Keratinocyte (primary cell): ENCODE results near the gene HLA-F. TPM values are rescaled to one million over a fixed set of nuclear protein-coding genes. Genes with fewer than 3 reads are reported as not detected.

Source experiments
- DNase-seq: peaks from one replicate; pipeline ENCODE4 v3.0.0-alpha.2; 2011; ENCODE audit warnings: low read depth, missing footprints, low spot score
- FAIRE-seq: peaks from 2 replicates; lab custom pipeline; 2011; peaks lifted over from hg19 to GRCh38; lab: Jason Lieb, UNC
- H2AFZ ChIP-seq: 2 replicates; pipeline ENCODE4 v1.6.0; 2012; ENCODE audit warnings: low read length, control low read depth, inconsistent platforms; ENCODE audit not compliant: control insufficient read depth
- H3K27ac ChIP-seq: 2 replicates; pipeline ENCODE4 v1.5.1; 2011; ENCODE audit warnings: low read length; ENCODE audit not compliant: control insufficient read depth, insufficient read depth
- H3K27me3 ChIP-seq: 3 replicates; pipeline ENCODE4 v1.6.0; 2011; ENCODE audit warnings: low read length; ENCODE audit not compliant: control insufficient read depth, insufficient read depth; ENCODE audit errors: extremely low read depth
- H3K36me3 ChIP-seq, 2 experiments: 2 replicates in 1 of 2; 3 replicates in 1 of 2; pipeline ENCODE4 v1.5.1; 2011; ENCODE audit warnings: low read length in 2 of 2, mild to moderate bottlenecking in 1 of 2; ENCODE audit not compliant: control insufficient read depth in 2 of 2, insufficient read depth in 2 of 2; ENCODE audit errors: extremely low read depth in 1 of 2
- H3K4me1 ChIP-seq: 3 replicates; pipeline ENCODE4 v1.5.1; 2011; ENCODE audit warnings: low read length; ENCODE audit not compliant: control insufficient read depth, insufficient read depth; ENCODE audit errors: extremely low read depth
- H3K4me2 ChIP-seq: 3 replicates; pipeline ENCODE4 v1.6.0; 2011; ENCODE audit warnings: low read depth, low read length; ENCODE audit not compliant: control insufficient read depth, insufficient read depth; ENCODE audit errors: extremely low read depth
- H3K4me3 ChIP-seq, 3 experiments: fragments of 200-600 bp in 1 of 3; sonication (generic) in 1 of 3; 2 replicates in 2 of 3; 3 replicates in 1 of 3; pipeline ENCODE4 v1.5.1; 2011 to 2016; ENCODE audit warnings: low read length in 3 of 3, mild to moderate bottlenecking in 3 of 3, control low read depth in 2 of 3, inconsistent platforms in 1 of 3, low read depth in 1 of 3, mixed read lengths in 1 of 3, mixed run types in 1 of 3, moderate library complexity in 1 of 3; ENCODE audit not compliant: control insufficient read depth in 2 of 3, insufficient read depth in 2 of 3; ENCODE audit errors: extremely low read depth in 1 of 3
- H3K79me2 ChIP-seq: 2 replicates; pipeline ENCODE4 v1.6.0; 2012; ENCODE audit warnings: low read length; ENCODE audit not compliant: control insufficient read depth, insufficient read depth
- H3K9ac ChIP-seq: 3 replicates; pipeline ENCODE4 v1.6.0; 2011; ENCODE audit warnings: low read length; ENCODE audit not compliant: control insufficient read depth, insufficient read depth; ENCODE audit errors: extremely low read depth
- H3K9me1 ChIP-seq: 3 replicates; pipeline ENCODE4 v1.6.0; 2011; ENCODE audit warnings: low read length; ENCODE audit not compliant: control insufficient read depth, insufficient read depth; ENCODE audit errors: extremely low read depth
- H3K9me3 ChIP-seq: 2 replicates; pipeline ENCODE4 v1.5.1; 2012; ENCODE audit warnings: low read depth, low read length; ENCODE audit not compliant: control insufficient read depth
- H4K20me1 ChIP-seq: 3 replicates; pipeline ENCODE4 v1.6.0; 2011; ENCODE audit warnings: low read length; ENCODE audit not compliant: control insufficient read depth, insufficient read depth; ENCODE audit errors: extremely low read depth
- CTCF ChIP-seq, 3 experiments: IDR thresholded peaks in 1 of 3; conservative IDR thresholded peaks in 1 of 3; optimal IDR thresholded peaks in 1 of 3; 2 replicates in 2 of 3; 3 replicates in 1 of 3; pipeline versions ENCODE3 to v1.5.1; 2011; ENCODE audit warnings: low read length in 3 of 3, mild to moderate bottlenecking in 3 of 3, moderate library complexity in 2 of 3, control low read depth in 1 of 3, inconsistent platforms in 1 of 3; ENCODE audit not compliant: insufficient read depth in 2 of 3; ENCODE audit errors: extremely low read depth in 1 of 3
- EZH2 ChIP-seq: IDR thresholded peaks from one replicate; pipeline ENCODE4 v1.6.1; 2012; ENCODE audit warnings: inconsistent platforms, mild to moderate bottlenecking, low read length, moderate library complexity
- dilution Hi-C: fragments of 300-500 bp; cut with MboI; formaldehyde crosslinking; loops from one replicate; pipeline ENCODE4 v1.7.0; 2020; ENCODE audit warnings: low sequenced_read_pairs; ENCODE audit not compliant: extremely low pct_ligation_motif_present
- polyA plus RNA-seq, 5 experiments: library from polyadenylated mRNA; depleted of rRNA in 3 of 5; stranded (reverse) in 3 of 5; stranded (forward) in 1 of 5; unstranded in 1 of 5; fragments of >200 nt; gene quantifications; 1 replicate in 1 of 5; 2 replicates in 3 of 5; 3 replicates in 1 of 5; pipeline versions ENCODE4 v1.2.1 to v1.2.3, GENCODE V29; 2011 to 2012; ENCODE audit warnings: missing spikeins in 2 of 5, low read depth in 1 of 5, low replicate concordance in 1 of 5
- small RNA-seq, 3 experiments: library from RNA; depleted of rRNA; stranded (forward); fragments of <200 nt; gene quantifications; one replicate each; pipeline ENCODE3, GENCODE V24; 2012; ENCODE audit warnings: low read depth in 3 of 3, low replicate concordance in 1 of 3; ENCODE audit not compliant: insufficient read length in 3 of 3

Gene HLA-F
- polyA plus RNA-seq, 1 donor (not counting 4 experiments of a cell fraction or from before 2014, with no cell fraction given): 36.2 TPM

- no peak overlapping the region for H3K27ac ChIP-seq
- dilution Hi-C loops: no loop called here
- no peak overlapping the region for H3K4me2 ChIP-seq
- H3K4me3 ChIP-seq: no peak overlapping the region
- no peaks in the 10 kb centered on the region for H3K27me3 ChIP-seq
- FAIRE-seq (no peak), DNase-seq (no peak)
- no peaks in the 10 kb centered on the region for H4K20me1 ChIP-seq
- no peak for TF ChIP-seq CTCF (optimal IDR thresholded peaks at IDR 0.05 in 1 of 3, IDR thresholded peaks at IDR 0.05 in 1 of 3, conservative IDR thresholded peaks at IDR 0.05 in 1 of 3; ENCODE audit: extremely low read depth in 1 of 3, insufficient read depth in 2 of 3, low read length in 3 of 3)
- TF ChIP-seq EZH2: no peak
- H3K36me3 ChIP-seq: peaks cover 0 to 1% of the 10 kb centered on the region in 2 experiments
- no peaks in the 10 kb centered on the region for H3K9me3 ChIP-seq
- no peak overlapping the region for H3K9ac ChIP-seq
- no peaks in the 10 kb centered on the region for H3K79me2 ChIP-seq
- H3K9me1 ChIP-seq: no peaks in the 10 kb centered on the region
- H3K4me1 ChIP-seq: peaks cover under 1% of the 10 kb centered on the region
- no peak overlapping the region for H2AFZ ChIP-seq
Observed at GRCh38 chr6:29770306-29770705, 47.1 kb downstream of the HLA-F start.

- Histone ChIP-seq H2AFZ (no peak overlapping the region), H3K27me3 (no peaks in the 10 kb centered on the region), H3K9ac (no peak overlapping the region), H3K9me1 (no peaks in the 10 kb centered on the region), H3K79me2 (no peaks in the 10 kb centered on the region), H3K4me2 (no peak overlapping the region), H3K4me3 (no peak overlapping the region), H3K36me3 (peaks cover 0 to 1% of the 10 kb centered on the region in 2 experiments), H4K20me1 (no peaks in the 10 kb centered on the region), H3K4me1 (no peaks in the 10 kb centered on the region), H3K9me3 (no peaks in the 10 kb centered on the region), H3K27ac (no peak overlapping the region)
- DNase-seq (no peak), FAIRE-seq (no peak)
- dilution Hi-C loops: no loop called here
- TF ChIP-seq EZH2 (no peak), CTCF (optimal IDR thresholded peaks at IDR 0.05 in 1 of 3, IDR thresholded peaks at IDR 0.05 in 1 of 3, conservative IDR thresholded peaks at IDR 0.05 in 1 of 3; ENCODE audit: extremely low read depth in 1 of 3, insufficient read depth in 2 of 3, low read length in 3 of 3) (no peak)
Observed at GRCh38 chr6:29776684-29777083, 53.5 kb downstream of the HLA-F start.

Small RNA genes within 50 kb of the gene (small RNA-seq; reads per million reads assigned to genes)
- gene AL645939.2 (0 reads per million in 3 experiments), gene AL645939.3 (0 reads per million in 3 experiments), gene AL645939.4 (0 reads per million in 3 experiments), gene RF00019 (0 reads per million in 3 experiments)

Other genes starting within 250 kb of the HLA-F start
- gene MAS1L, start 235.5 kb upstream of the HLA-F start, polyA plus RNA-seq: not detected in 3 replicates
- not detected in 3 replicates for gene UBD, start 163.7 kb upstream of the HLA-F start, polyA plus RNA-seq
- gene OR2H2, start 138.3 kb upstream of the HLA-F start, polyA plus RNA-seq: not detected in 3 replicates
- gene GABBR1, start 90.3 kb upstream of the HLA-F start, polyA plus RNA-seq: 10.4 to 18.9 TPM (median 18.9 TPM) in 3 replicates
- not detected in 3 replicates for gene MOG, start 66.3 kb upstream of the HLA-F start, polyA plus RNA-seq
- gene ZFP57, start 42.3 kb upstream of the HLA-F start, polyA plus RNA-seq: 17.4 to 26.3 TPM (median 22.5 TPM) in 3 replicates
- 0.84 to 1.9 TPM (median 0.89 TPM) in 3 replicates for gene HLA-G, start 104.4 kb downstream of the HLA-F start, polyA plus RNA-seq
- 401 to 820 TPM (median 420 TPM) in 3 replicates for gene HLA-A, start 219.1 kb downstream of the HLA-F start, polyA plus RNA-seq